PC-3 (cell line): Measurements from ENCODE around the gene OR5D16.
"Not testable (repeated sequence)": the region's sequence is repeated elsewhere in the genome, so short reads cannot be mapped to it uniquely, and the experiment has no call there.

ENCODE experiments used
- EZH2phosphoT487 ChIP-seq: fragments of 300-600 bp; sonication (generic); IDR thresholded peaks from 2 replicates; pipeline ENCODE4 v1.6.1; 2018; ENCODE audit warnings: mild to moderate bottlenecking, antibody characterized with exemption, low read length, borderline replicate concordance
- TF ChIP-seq, protein P1 (sequence below): fragments of 300-600 bp; sonication (generic); conservative IDR thresholded peaks from 2 replicates; pipeline ENCODE4 v1.5.1; 2017; ENCODE audit warnings: antibody characterized with exemption, low read depth, mild to moderate bottlenecking, low read length

- not testable (repeated sequence) for TF ChIP-seq EZH2phosphoT487
- TF ChIP-seq, protein P1, sequence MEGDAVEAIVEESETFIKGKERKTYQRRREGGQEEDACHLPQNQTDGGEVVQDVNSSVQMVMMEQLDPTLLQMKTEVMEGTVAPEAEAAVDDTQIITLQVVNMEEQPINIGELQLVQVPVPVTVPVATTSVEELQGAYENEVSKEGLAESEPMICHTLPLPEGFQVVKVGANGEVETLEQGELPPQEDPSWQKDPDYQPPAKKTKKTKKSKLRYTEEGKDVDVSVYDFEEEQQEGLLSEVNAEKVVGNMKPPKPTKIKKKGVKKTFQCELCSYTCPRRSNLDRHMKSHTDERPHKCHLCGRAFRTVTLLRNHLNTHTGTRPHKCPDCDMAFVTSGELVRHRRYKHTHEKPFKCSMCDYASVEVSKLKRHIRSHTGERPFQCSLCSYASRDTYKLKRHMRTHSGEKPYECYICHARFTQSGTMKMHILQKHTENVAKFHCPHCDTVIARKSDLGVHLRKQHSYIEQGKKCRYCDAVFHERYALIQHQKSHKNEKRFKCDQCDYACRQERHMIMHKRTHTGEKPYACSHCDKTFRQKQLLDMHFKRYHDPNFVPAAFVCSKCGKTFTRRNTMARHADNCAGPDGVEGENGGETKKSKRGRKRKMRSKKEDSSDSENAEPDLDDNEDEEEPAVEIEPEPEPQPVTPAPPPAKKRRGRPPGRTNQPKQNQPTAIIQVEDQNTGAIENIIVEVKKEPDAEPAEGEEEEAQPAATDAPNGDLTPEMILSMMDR, result not testable (repeated sequence)
These were observed 34.2 kb downstream of the OR5D16 start for GRCh38 chr11:55872731-55873130.
